Endodermal cell (in vitro differentiated cells): Measurements from ENCODE around the gene NR6A1. TPM values are rescaled to one million over a fixed set of nuclear protein-coding genes. Genes with fewer than 3 reads are reported as not detected.
A peak's percentile ranks its signal among the peaks of the same experiment; 100 is the strongest.

Experiments
- DNase-seq: peaks from one replicate; pipeline ENCODE4 v3.0.0-alpha.2; 2017
- H3K27ac ChIP-seq: 2 replicates; pipeline ENCODE4 v1.5.1; 2013; ENCODE audit warnings: mild to moderate bottlenecking, low read depth, low read length, moderate library complexity
- H3K27me3 ChIP-seq: 2 replicates; pipeline ENCODE4 v1.6.1; 2013; ENCODE audit warnings: mild to moderate bottlenecking, low read length, moderate library complexity; ENCODE audit not compliant: insufficient read depth, control insufficient read depth, poor library complexity, severe bottlenecking
- H3K36me3 ChIP-seq: 2 replicates; pipeline ENCODE4 v1.7.0; 2013; ENCODE audit warnings: mild to moderate bottlenecking, low read length, moderate library complexity; ENCODE audit not compliant: control insufficient read depth, insufficient read depth
- H3K4me1 ChIP-seq: one replicate; pipeline ENCODE4 v1.7.0; 2013; ENCODE audit warnings: low read length; ENCODE audit not compliant: control insufficient read depth, insufficient read depth
- H3K4me3 ChIP-seq: 2 replicates; pipeline ENCODE4 v1.5.1; 2013; ENCODE audit warnings: mild to moderate bottlenecking, low read length, moderate library complexity
- H3K9ac ChIP-seq: 2 replicates; pipeline ENCODE4 v1.6.1; 2013; ENCODE audit warnings: mild to moderate bottlenecking, low read length, moderate library complexity; ENCODE audit not compliant: poor library complexity, severe bottlenecking; ENCODE audit errors: extremely low read depth
- H3K9me3 ChIP-seq: 2 replicates; pipeline ENCODE4 v1.6.1; 2013; ENCODE audit warnings: mild to moderate bottlenecking, low read length, moderate library complexity; ENCODE audit not compliant: control insufficient read depth
- H3K27ac Mint-ChIP-seq: 2 replicates; pipeline ENCODE4 v1.8.0; 2020; ENCODE audit warnings: mixed read lengths
- H3K27me3 Mint-ChIP-seq: 2 replicates; pipeline ENCODE4 v1.8.0; 2021; ENCODE audit warnings: mild to moderate bottlenecking, mixed read lengths; ENCODE audit not compliant: insufficient read depth
- H3K36me3 Mint-ChIP-seq: 2 replicates; pipeline ENCODE4 v1.8.0; 2020; ENCODE audit warnings: low read depth, mixed read lengths
- H3K4me1 Mint-ChIP-seq: 2 replicates; pipeline ENCODE4 v1.8.0; 2020; ENCODE audit warnings: mixed read lengths
- H3K4me3 Mint-ChIP-seq: 2 replicates; pipeline ENCODE4 v1.8.0; 2020; ENCODE audit warnings: mild to moderate bottlenecking, moderate library complexity, mixed read lengths
- H3K9me3 Mint-ChIP-seq: 2 replicates; pipeline ENCODE4 v1.8.0; 2020; ENCODE audit warnings: mild to moderate bottlenecking, mixed read lengths
- WGBS, 2 experiments: methylation state at CpG; one replicate each; pipeline versions ENCODE4 v1.1.5 to v1.1.7; 2013; ENCODE audit warnings: missing lambda C conversion rate in 2 of 2, mixed read lengths in 1 of 2; ENCODE audit not compliant: insufficient coverage in 1 of 2, insufficient read length in 1 of 2; 5-methylcytosine and 5-hydroxymethylcytosine counted together
- total RNA-seq, 2 donors: library from RNA; stranded (reverse); fragmentation: NEBNext Ultra II Directional in 1 of 2; extraction: Animal tissue kit (Norgen Biotek cat#: 25700) in 1 of 2; gene quantifications; 2 replicates in 1 of 2; 3 replicates in 1 of 2; pipeline ENCODE4 v1.2.1, GENCODE V29; 2021
- TF ChIP-seq, protein P1 (sequence below): fragments of 200-600 bp; sonication (generic); conservative IDR thresholded peaks from 2 replicates; pipeline ENCODE4 v1.5.0; 2021; ENCODE audit warnings: antibody characterized with exemption, mild to moderate bottlenecking

NR6A1 gene
- total RNA-seq, 2 donors from 2014 or later = 168 to 206 TPM

- Mint-ChIP-seq H3K27ac (peak overlapping the region; percentile 3), H3K9me3 (no peaks in the 10 kb centered on the region), H3K36me3 (no peaks in the 10 kb centered on the region), H3K27me3 (peaks cover 4% of the 10 kb centered on the region), H3K4me3 (peak overlapping the region; percentile 18), H3K4me1 (peaks cover 62% of the 10 kb centered on the region)
- WGBS, 2 experiments = 48% methylated on average over 4 of the region's 4 CpGs; no CpG with 5 or more reads in 1 of the 2 experiments
- TF ChIP-seq, protein P1, sequence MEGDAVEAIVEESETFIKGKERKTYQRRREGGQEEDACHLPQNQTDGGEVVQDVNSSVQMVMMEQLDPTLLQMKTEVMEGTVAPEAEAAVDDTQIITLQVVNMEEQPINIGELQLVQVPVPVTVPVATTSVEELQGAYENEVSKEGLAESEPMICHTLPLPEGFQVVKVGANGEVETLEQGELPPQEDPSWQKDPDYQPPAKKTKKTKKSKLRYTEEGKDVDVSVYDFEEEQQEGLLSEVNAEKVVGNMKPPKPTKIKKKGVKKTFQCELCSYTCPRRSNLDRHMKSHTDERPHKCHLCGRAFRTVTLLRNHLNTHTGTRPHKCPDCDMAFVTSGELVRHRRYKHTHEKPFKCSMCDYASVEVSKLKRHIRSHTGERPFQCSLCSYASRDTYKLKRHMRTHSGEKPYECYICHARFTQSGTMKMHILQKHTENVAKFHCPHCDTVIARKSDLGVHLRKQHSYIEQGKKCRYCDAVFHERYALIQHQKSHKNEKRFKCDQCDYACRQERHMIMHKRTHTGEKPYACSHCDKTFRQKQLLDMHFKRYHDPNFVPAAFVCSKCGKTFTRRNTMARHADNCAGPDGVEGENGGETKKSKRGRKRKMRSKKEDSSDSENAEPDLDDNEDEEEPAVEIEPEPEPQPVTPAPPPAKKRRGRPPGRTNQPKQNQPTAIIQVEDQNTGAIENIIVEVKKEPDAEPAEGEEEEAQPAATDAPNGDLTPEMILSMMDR = peak; percentile 64
- Histone ChIP-seq H3K4me3 (peak overlapping the region; percentile 90), H3K9ac (no peak overlapping the region), H3K27ac (no peak overlapping the region), H3K4me1 (peaks cover 30% of the 10 kb centered on the region), H3K36me3 (no peaks in the 10 kb centered on the region), H3K27me3 (no peaks in the 10 kb centered on the region), H3K9me3 (no peaks in the 10 kb centered on the region)
- no peak for DNase-seq
These were observed 4.1 kb downstream of the NR6A1 start for GRCh38 chr9:124766815-124767554.

- TF ChIP-seq, protein P1 = no peak
- DNase-seq = no peak
- Histone ChIP-seq H3K36me3 (no peaks in the 10 kb centered on the region), H3K27ac (no peak overlapping the region), H3K27me3 (no peaks in the 10 kb centered on the region), H3K9me3 (no peaks in the 10 kb centered on the region), H3K9ac (peak overlapping the region; percentile 0), H3K4me1 (peaks cover 31% of the 10 kb centered on the region), H3K4me3 (peak overlapping the region; percentile 67)
- Mint-ChIP-seq H3K4me1 (peaks cover 68% of the 10 kb centered on the region), H3K4me3 (peak overlapping the region; percentile 18), H3K36me3 (no peaks in the 10 kb centered on the region), H3K27me3 (peaks cover 4% of the 10 kb centered on the region), H3K27ac (peak overlapping the region; percentile 3), H3K9me3 (no peaks in the 10 kb centered on the region)
- WGBS, 2 experiments = 60 to 79% methylated on average over 1 of the region's 1 CpG
These were observed 4.8 kb downstream of the NR6A1 start for GRCh38 chr9:124766326-124766725.

GRCh38 chr9:124765439-124765835 lies 5.7 kb downstream of the NR6A1 start:
- no peak for DNase-seq
- Histone ChIP-seq H3K36me3 (no peaks in the 10 kb centered on the region), H3K27me3 (no peaks in the 10 kb centered on the region), H3K4me1 (peaks cover 37% of the 10 kb centered on the region), H3K27ac (peak overlapping the region; percentile 40), H3K4me3 (peak overlapping the region; percentile 67), H3K9ac (no peak overlapping the region), H3K9me3 (no peaks in the 10 kb centered on the region)
- H3K9me3 Mint-ChIP-seq = no peaks in the 10 kb centered on the region
- TF ChIP-seq, protein P1 = no peak
- WGBS, 2 experiments = 21% methylated on average over 2 to 6 of the region's 6 CpGs
- no peak overlapping the region for H3K27ac Mint-ChIP-seq
- H3K4me1 Mint-ChIP-seq = peaks cover 77% of the 10 kb centered on the region
- no peaks in the 10 kb centered on the region for H3K36me3 Mint-ChIP-seq
- peak overlapping the region; percentile 11 for H3K4me3 Mint-ChIP-seq
- H3K27me3 Mint-ChIP-seq = peaks cover 4% of the 10 kb centered on the region
